HEK293 (cell line): ENCODE results near the gene LRP5.
"Not testable (repeated sequence)": the region's sequence is repeated elsewhere in the genome, so short reads cannot be mapped to it uniquely, and the experiment has no call there.

Experiments
- GFI1B ChIP-seq: fragments of 450-650 bp; formaldehyde crosslinking; IDR thresholded peaks from 2 replicates; pipeline ENCODE4 v1.5.1; 2016; ENCODE audit warnings: missing biosample characterization, missing genetic modification characterization
- ZNF16 ChIP-seq: fragments of 450-650 bp; formaldehyde crosslinking; IDR thresholded peaks from 2 replicates; pipeline ENCODE4 v1.5.1; 2016; ENCODE audit warnings: low read depth, missing biosample characterization, missing genetic modification characterization
- ZNF530 ChIP-seq: fragments of 450-650 bp; formaldehyde crosslinking; IDR thresholded peaks from 2 replicates; pipeline ENCODE4 v1.5.1; 2016; ENCODE audit warnings: low read depth, missing biosample characterization, missing genetic modification characterization
- ZNF623 ChIP-seq: fragments of 450-650 bp; formaldehyde crosslinking; IDR thresholded peaks from 2 replicates; pipeline ENCODE4 v1.5.1; 2016; ENCODE audit warnings: missing biosample characterization, missing genetic modification characterization
- TF ChIP-seq, protein P1 (sequence below): fragments of 450-650 bp; formaldehyde crosslinking; IDR thresholded peaks from 2 replicates; pipeline ENCODE4 v1.5.1; 2016; ENCODE audit warnings: missing biosample characterization, missing genetic modification characterization
- TF ChIP-seq, protein P2 (sequence below): fragments of 450-650 bp; formaldehyde crosslinking; IDR thresholded peaks from 2 replicates; pipeline ENCODE4 v1.5.1; 2016; ENCODE audit warnings: missing biosample characterization, missing genetic modification characterization
- TF ChIP-seq, protein P3 (sequence below): fragments of 450-650 bp; formaldehyde crosslinking; IDR thresholded peaks from 2 replicates; pipeline ENCODE4 v1.5.1; 2016; ENCODE audit warnings: missing biosample characterization, missing genetic modification characterization
- TF ChIP-seq, protein P4 (sequence below): fragments of 450-650 bp; formaldehyde crosslinking; IDR thresholded peaks from 2 replicates; pipeline ENCODE4 v1.5.1; 2016; ENCODE audit warnings: missing biosample characterization, missing genetic modification characterization

DNA sequence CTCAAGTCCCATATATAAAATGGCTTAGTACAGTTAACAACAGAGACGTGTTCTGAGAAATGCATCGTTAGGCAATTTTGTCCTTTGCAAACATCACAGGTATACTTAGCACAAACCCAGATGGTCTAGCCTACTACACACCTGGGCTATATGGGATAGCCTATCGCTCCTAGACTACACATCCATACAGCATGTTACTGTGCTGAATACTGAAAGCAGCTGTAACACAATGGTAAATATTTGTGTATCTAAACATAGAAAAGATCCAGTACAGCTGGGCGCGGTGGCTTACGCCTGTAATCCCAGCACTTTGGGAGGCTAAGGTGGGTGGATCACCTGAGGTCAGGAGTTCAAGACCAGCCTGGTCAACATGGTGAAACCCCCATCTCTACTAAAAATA is 145.9 kb downstream of the LRP5 start:
- not testable (repeated sequence) for TF ChIP-seq GFI1B, ZNF623, ZNF16, ZNF530 (tag by site-specific recombination)
- TF ChIP-seq, protein P1, sequence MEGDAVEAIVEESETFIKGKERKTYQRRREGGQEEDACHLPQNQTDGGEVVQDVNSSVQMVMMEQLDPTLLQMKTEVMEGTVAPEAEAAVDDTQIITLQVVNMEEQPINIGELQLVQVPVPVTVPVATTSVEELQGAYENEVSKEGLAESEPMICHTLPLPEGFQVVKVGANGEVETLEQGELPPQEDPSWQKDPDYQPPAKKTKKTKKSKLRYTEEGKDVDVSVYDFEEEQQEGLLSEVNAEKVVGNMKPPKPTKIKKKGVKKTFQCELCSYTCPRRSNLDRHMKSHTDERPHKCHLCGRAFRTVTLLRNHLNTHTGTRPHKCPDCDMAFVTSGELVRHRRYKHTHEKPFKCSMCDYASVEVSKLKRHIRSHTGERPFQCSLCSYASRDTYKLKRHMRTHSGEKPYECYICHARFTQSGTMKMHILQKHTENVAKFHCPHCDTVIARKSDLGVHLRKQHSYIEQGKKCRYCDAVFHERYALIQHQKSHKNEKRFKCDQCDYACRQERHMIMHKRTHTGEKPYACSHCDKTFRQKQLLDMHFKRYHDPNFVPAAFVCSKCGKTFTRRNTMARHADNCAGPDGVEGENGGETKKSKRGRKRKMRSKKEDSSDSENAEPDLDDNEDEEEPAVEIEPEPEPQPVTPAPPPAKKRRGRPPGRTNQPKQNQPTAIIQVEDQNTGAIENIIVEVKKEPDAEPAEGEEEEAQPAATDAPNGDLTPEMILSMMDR: not testable (repeated sequence)
- TF ChIP-seq, protein P2, sequence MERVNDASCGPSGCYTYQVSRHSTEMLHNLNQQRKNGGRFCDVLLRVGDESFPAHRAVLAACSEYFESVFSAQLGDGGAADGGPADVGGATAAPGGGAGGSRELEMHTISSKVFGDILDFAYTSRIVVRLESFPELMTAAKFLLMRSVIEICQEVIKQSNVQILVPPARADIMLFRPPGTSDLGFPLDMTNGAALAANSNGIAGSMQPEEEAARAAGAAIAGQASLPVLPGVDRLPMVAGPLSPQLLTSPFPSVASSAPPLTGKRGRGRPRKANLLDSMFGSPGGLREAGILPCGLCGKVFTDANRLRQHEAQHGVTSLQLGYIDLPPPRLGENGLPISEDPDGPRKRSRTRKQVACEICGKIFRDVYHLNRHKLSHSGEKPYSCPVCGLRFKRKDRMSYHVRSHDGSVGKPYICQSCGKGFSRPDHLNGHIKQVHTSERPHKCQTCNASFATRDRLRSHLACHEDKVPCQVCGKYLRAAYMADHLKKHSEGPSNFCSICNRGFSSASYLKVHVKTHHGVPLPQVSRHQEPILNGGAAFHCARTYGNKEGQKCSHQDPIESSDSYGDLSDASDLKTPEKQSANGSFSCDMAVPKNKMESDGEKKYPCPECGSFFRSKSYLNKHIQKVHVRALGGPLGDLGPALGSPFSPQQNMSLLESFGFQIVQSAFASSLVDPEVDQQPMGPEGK (tag by site-specific recombination): not testable (repeated sequence)
- TF ChIP-seq, protein P3, sequence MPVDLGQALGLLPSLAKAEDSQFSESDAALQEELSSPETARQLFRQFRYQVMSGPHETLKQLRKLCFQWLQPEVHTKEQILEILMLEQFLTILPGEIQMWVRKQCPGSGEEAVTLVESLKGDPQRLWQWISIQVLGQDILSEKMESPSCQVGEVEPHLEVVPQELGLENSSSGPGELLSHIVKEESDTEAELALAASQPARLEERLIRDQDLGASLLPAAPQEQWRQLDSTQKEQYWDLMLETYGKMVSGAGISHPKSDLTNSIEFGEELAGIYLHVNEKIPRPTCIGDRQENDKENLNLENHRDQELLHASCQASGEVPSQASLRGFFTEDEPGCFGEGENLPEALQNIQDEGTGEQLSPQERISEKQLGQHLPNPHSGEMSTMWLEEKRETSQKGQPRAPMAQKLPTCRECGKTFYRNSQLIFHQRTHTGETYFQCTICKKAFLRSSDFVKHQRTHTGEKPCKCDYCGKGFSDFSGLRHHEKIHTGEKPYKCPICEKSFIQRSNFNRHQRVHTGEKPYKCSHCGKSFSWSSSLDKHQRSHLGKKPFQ (tag by site-specific recombination): not testable (repeated sequence)
- TF ChIP-seq, protein P4, sequence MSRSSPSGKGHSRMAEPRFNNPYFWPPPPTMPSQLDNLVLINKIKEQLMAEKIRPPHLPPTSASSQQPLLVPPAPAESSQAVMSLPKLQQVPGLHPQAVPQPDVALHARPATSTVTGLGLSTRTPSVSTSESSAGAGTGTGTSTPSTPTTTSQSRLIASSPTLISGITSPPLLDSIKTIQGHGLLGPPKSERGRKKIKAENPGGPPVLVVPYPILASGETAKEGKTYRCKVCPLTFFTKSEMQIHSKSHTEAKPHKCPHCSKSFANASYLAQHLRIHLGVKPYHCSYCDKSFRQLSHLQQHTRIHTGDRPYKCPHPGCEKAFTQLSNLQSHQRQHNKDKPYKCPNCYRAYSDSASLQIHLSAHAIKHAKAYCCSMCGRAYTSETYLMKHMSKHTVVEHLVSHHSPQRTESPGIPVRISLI (tag by site-specific recombination): not testable (repeated sequence)
